ENCODE data around the gene ENAH.
"Not testable (repeated sequence)": the region's sequence is repeated elsewhere in the genome, so short reads cannot be mapped to it uniquely, and the experiment has no call there.

ENAH gene

GRCh38 chr1:225514671-225515081, 138.2 kb downstream of the ENAH start:
- Histone ChIP-seq H3K36me3 (ENCODE audit: insufficient read depth, low read length) (peaks cover 67% of the 10 kb centered on the region), H2AFZ (ENCODE audit: low read depth, low read length) (no peak overlapping the region), H3K4me3 (ENCODE audit: low read length) (no peak overlapping the region), H3K9me3 (ENCODE audit: low read length) (no peaks in the 10 kb centered on the region), H3K27me3 (ENCODE audit: insufficient read depth, low read length) (no peaks in the 10 kb centered on the region), H3K4me1 (ENCODE audit: insufficient read depth, low read length) (no peaks in the 10 kb centered on the region)

DNA sequence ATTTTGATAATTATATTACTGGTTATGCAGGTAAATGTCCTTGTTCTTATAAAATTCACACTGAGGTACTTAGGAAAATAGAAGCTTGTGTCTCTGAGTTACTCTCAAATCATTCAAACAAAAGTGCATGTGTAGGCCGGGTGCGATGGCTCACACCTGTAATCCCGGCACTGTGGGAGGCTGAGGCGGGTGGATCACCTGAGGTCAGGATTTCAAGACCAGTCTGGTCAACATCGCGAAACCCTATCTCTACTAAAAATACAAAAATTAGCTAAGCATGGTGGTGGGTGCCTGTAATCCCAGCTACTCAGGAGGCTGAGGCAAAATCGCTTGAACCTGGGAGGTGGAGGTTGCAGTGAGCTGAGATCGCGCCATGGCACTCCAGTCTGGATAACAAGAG, 139.3 kb downstream of the ENAH start:
- not testable (repeated sequence) for H3K9me3 ChIP-seq (ENCODE audit: low read length); H3K4me3 ChIP-seq (ENCODE audit: low read length); H3K27me3 ChIP-seq (ENCODE audit: insufficient read depth, low read length); H2AFZ ChIP-seq (ENCODE audit: low read depth, low read length); H3K4me1 ChIP-seq (ENCODE audit: insufficient read depth, low read length)
- H3K36me3 ChIP-seq (ENCODE audit: insufficient read depth, low read length): peaks cover 63% of the 10 kb centered on the region

DNA sequence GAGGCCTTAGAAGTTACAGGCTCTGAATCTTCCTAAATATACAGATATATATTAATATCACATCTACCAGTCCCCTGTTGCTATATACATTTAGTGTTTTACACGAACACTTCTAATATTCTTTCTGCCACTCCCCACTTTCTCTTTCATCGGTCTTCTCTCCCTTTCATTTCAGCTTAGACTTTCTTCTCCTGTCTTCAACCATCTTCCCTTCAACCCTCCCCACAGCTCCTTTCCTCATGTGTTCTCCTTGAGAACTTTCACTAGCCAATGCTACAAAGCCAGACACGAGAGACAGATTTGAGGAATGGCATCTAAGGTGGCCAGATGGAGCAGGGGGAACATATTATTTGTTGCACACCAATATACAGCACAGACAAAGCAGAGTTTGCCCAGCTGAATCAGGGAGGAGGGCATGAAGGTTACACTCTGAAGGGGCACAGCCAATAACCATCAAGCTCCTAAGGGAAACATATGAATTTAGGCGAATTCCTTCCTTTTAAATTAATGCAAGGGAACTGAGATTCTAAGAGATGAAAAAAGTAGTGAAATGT, 141.0 kb downstream of the ENAH start:
- peaks cover 59% of the 10 kb centered on the region for H3K36me3 ChIP-seq (ENCODE audit: insufficient read depth, low read length)
- H3K9me3 ChIP-seq (ENCODE audit: low read length): no peaks in the 10 kb centered on the region
- peaks cover 13% of the 10 kb centered on the region for H3K4me1 ChIP-seq (ENCODE audit: insufficient read depth, low read length)
- H3K4me3 ChIP-seq (ENCODE audit: low read length): no peak overlapping the region
- H3K27me3 ChIP-seq (ENCODE audit: insufficient read depth, low read length): no peaks in the 10 kb centered on the region
- no peak overlapping the region for H2AFZ ChIP-seq (ENCODE audit: low read depth, low read length)

DNA sequence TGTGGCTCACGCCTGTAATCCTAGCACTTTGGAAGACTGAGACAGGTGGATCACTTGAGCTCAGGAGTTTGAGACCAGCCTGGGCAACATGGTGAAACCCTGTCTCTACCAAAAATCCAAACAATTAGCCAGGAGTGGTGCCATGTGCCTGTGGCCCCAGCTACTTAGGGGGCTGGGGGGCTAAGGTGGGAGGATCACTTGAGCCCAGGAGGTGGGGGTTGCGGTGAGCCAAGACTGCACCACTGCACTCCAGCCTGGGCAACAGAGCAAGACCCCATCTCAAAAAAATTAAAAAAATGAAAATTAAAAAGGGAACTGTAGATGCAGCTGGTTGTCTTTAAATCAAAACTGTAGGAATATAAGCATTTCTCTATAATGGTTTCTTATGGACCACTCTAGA, 142.2 kb downstream of the ENAH start:
- Histone ChIP-seq H3K36me3 (ENCODE audit: insufficient read depth, low read length) (peaks cover 61% of the 10 kb centered on the region), H3K4me1 (ENCODE audit: insufficient read depth, low read length) (peaks cover 13% of the 10 kb centered on the region)
- not testable (repeated sequence) for H3K4me3 ChIP-seq (ENCODE audit: low read length); H3K9me3 ChIP-seq (ENCODE audit: low read length); H2AFZ ChIP-seq (ENCODE audit: low read depth, low read length); H3K27me3 ChIP-seq (ENCODE audit: insufficient read depth, low read length)

DNA sequence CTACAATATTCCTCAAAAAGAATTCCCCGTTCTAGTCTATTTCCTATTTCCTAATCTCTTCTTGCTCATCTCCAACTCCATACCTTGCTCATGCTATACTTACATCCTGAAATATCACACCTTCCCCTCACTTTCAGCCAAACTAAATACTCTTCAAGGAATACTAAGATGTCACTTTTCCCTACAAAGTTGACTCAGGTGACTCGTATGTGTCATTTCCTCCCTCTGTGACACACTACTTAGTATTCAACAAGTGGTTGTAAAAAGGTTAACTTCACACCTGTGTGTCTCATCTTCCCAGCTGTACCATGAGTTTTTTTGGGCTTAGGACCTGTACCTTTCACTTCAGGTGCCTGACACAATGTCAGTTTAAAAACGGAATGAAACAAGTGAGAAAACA, 143.2 kb downstream of the ENAH start:
- H3K4me1 ChIP-seq (ENCODE audit: insufficient read depth, low read length): peaks cover 13% of the 10 kb centered on the region
- no peaks in the 10 kb centered on the region for H3K9me3 ChIP-seq (ENCODE audit: low read length)
- no peak overlapping the region for H3K4me3 ChIP-seq (ENCODE audit: low read length)
- no peaks in the 10 kb centered on the region for H3K27me3 ChIP-seq (ENCODE audit: insufficient read depth, low read length)
- no peak overlapping the region for H2AFZ ChIP-seq (ENCODE audit: low read depth, low read length)
- H3K36me3 ChIP-seq (ENCODE audit: insufficient read depth, low read length): peaks cover 67% of the 10 kb centered on the region

- H2AFZ ChIP-seq (ENCODE audit: low read depth, low read length): no peak overlapping the region
- no peaks in the 10 kb centered on the region for H3K27me3 ChIP-seq (ENCODE audit: insufficient read depth, low read length)
- peaks cover 13% of the 10 kb centered on the region for H3K4me1 ChIP-seq (ENCODE audit: insufficient read depth, low read length)
- H3K9me3 ChIP-seq (ENCODE audit: low read length): no peaks in the 10 kb centered on the region
- H3K36me3 ChIP-seq (ENCODE audit: insufficient read depth, low read length): peaks cover 72% of the 10 kb centered on the region
- H3K4me3 ChIP-seq (ENCODE audit: low read length): no peak overlapping the region
Observed at GRCh38 chr1:225509376-225509707, 143.6 kb downstream of the ENAH start.

- Histone ChIP-seq H3K27me3 (ENCODE audit: insufficient read depth, low read length) (no peaks in the 10 kb centered on the region), H3K36me3 (ENCODE audit: insufficient read depth, low read length) (peaks cover 75% of the 10 kb centered on the region), H3K9me3 (ENCODE audit: low read length) (no peaks in the 10 kb centered on the region), H2AFZ (ENCODE audit: low read depth, low read length) (no peak overlapping the region), H3K4me3 (ENCODE audit: low read length) (no peak overlapping the region), H3K4me1 (ENCODE audit: insufficient read depth, low read length) (peaks cover 13% of the 10 kb centered on the region)
Observed at GRCh38 chr1:225508538-225509375, 144.2 kb downstream of the ENAH start.

DNA sequence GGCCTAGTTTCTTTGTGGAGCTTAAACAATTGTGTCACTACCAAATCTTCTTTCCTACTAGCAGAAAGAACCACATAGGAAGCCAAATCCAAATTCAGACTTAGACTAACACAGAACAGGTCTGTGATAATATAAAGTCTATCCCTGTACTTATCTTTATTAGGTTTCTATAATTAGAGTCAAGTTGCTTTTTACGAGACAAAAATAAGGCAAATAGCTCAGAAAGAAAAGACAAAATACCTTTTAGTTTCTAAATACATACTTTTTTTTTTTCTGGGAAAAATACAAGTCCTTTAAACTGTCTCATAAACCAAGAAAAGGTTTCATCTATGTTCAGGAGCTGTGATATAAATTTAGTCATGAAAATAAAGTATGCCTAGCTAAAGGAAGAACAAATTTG, 146.2 kb downstream of the ENAH start:
- H3K36me3 ChIP-seq (ENCODE audit: insufficient read depth, low read length): peaks cover 70% of the 10 kb centered on the region
- H3K4me1 ChIP-seq (ENCODE audit: insufficient read depth, low read length): peaks cover 13% of the 10 kb centered on the region
- no peak overlapping the region for H3K4me3 ChIP-seq (ENCODE audit: low read length)
- H2AFZ ChIP-seq (ENCODE audit: low read depth, low read length): no peak overlapping the region
- no peaks in the 10 kb centered on the region for H3K9me3 ChIP-seq (ENCODE audit: low read length)
- H3K27me3 ChIP-seq (ENCODE audit: insufficient read depth, low read length): no peaks in the 10 kb centered on the region

DNA sequence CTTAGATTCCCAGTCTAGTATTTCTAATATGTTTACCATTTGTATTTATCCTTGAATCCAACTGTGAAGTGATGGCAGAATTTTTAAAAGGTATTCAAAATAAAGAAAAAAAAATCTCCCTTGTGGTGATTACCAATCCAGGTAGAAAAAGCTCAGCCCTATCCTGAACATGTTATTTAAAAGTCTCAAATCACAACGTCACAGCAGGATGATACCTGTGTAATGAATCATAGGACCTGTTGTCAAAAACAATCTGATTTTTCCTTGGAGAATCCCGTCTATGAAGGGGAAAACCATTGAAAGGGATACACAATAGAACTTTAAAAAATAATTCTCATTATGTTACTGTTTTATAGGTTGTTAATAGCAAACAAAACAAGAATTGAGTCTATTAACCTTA, 148.1 kb downstream of the ENAH start:
- peaks cover 74% of the 10 kb centered on the region for H3K36me3 ChIP-seq (ENCODE audit: insufficient read depth, low read length)
- H3K27me3 ChIP-seq (ENCODE audit: insufficient read depth, low read length): no peaks in the 10 kb centered on the region
- no peaks in the 10 kb centered on the region for H3K9me3 ChIP-seq (ENCODE audit: low read length)
- H3K4me3 ChIP-seq (ENCODE audit: low read length): no peak overlapping the region
- peaks cover 15% of the 10 kb centered on the region for H3K4me1 ChIP-seq (ENCODE audit: insufficient read depth, low read length)
- no peak overlapping the region for H2AFZ ChIP-seq (ENCODE audit: low read depth, low read length)

GRCh38 chr1:225500624-225501192, 152.2 kb downstream of the ENAH start:
- peaks cover 80% of the 10 kb centered on the region for H3K36me3 ChIP-seq (ENCODE audit: insufficient read depth, low read length)
- peaks cover 2% of the 10 kb centered on the region for H3K4me1 ChIP-seq (ENCODE audit: insufficient read depth, low read length)
- H3K27me3 ChIP-seq (ENCODE audit: insufficient read depth, low read length): no peaks in the 10 kb centered on the region
- H3K4me3 ChIP-seq (ENCODE audit: low read length): no peak overlapping the region
- H3K9me3 ChIP-seq (ENCODE audit: low read length): no peaks in the 10 kb centered on the region
- H2AFZ ChIP-seq (ENCODE audit: low read depth, low read length): no peak overlapping the region

DNA sequence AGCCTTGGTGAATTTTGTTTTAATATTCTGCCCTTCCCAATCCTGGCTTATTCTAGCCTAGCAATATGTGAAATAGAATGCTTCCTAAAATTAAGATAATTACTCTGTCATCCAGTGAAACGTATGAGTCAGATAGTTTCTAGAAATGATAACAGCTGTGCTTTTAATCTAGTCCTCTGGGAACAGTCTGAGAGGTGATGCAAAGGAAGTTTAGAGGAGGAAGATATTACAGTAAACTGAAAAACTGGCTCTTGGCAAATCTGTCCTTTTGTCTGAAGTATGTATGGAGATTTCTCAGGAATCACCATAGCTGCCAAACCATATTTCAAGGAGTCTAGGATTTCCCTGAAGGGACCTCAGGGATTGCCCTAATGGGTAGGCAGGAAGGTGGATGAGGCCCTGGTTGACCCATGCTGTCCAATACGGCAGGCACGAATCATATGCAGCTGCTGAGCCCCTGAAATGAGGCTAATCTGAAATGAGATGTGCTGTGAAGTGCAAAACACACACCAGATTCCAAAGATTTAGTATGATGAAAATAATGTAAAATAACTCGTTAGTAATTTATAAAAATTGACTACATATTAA, 154.3 kb downstream of the ENAH start:
- H3K4me1 ChIP-seq (ENCODE audit: insufficient read depth, low read length): peaks cover 2% of the 10 kb centered on the region
- H3K36me3 ChIP-seq (ENCODE audit: insufficient read depth, low read length): peaks cover 76% of the 10 kb centered on the region
- H3K27me3 ChIP-seq (ENCODE audit: insufficient read depth, low read length): no peaks in the 10 kb centered on the region
- no peak overlapping the region for H2AFZ ChIP-seq (ENCODE audit: low read depth, low read length)
- H3K4me3 ChIP-seq (ENCODE audit: low read length): no peak overlapping the region
- no peaks in the 10 kb centered on the region for H3K9me3 ChIP-seq (ENCODE audit: low read length)

GRCh38 chr1:225494789-225495359, 158.0 kb downstream of the ENAH start:
- Histone ChIP-seq H3K27me3 (ENCODE audit: insufficient read depth, low read length) (no peaks in the 10 kb centered on the region), H2AFZ (ENCODE audit: low read depth, low read length) (no peak overlapping the region), H3K4me3 (ENCODE audit: low read length) (no peak overlapping the region), H3K9me3 (ENCODE audit: low read length) (no peaks in the 10 kb centered on the region), H3K4me1 (ENCODE audit: insufficient read depth, low read length) (no peaks in the 10 kb centered on the region), H3K36me3 (ENCODE audit: insufficient read depth, low read length) (peaks cover 51% of the 10 kb centered on the region)

DNA sequence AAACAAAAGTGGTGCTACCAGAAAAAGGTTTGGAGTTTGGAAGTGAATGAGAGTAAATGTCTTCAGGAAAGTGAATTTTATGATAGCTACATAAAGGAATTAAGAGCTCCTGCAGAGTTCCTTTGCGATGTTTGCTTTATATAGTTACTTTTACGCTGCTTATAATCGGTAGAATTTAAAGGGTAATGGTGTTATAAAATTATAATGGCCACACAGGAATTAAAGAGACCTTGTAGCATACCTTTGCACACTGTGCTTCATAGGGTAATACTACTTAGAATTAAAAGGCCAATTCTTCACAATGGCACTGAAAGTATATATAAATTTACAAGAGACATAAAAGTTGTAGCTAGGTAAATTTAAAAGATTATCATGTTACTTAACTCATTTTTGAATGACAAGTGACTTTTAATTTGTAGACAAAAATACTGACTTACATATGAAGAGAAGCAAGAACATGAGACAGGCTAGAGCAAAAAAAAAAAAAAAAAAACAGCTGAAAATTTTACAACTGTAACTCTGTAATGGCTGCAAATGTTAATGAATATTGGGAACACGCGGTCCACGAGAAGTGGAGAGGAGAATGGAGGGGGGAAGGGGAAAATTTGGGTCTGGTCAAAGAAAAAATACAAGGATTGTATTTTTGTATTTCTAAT, 159.2 kb downstream of the ENAH start:
- Histone ChIP-seq H3K9me3 (ENCODE audit: low read length) (no peaks in the 10 kb centered on the region), H3K27me3 (ENCODE audit: insufficient read depth, low read length) (no peaks in the 10 kb centered on the region), H3K36me3 (ENCODE audit: insufficient read depth, low read length) (peaks cover 45% of the 10 kb centered on the region), H3K4me3 (ENCODE audit: low read length) (no peak overlapping the region), H3K4me1 (ENCODE audit: insufficient read depth, low read length) (no peaks in the 10 kb centered on the region), H2AFZ (ENCODE audit: low read depth, low read length) (no peak overlapping the region)
